ENCODE measurements around the gene LRRC27.
A peak's percentile ranks its signal among the peaks of the same experiment; 100 is the strongest.

The LRRC27 gene

DNA sequence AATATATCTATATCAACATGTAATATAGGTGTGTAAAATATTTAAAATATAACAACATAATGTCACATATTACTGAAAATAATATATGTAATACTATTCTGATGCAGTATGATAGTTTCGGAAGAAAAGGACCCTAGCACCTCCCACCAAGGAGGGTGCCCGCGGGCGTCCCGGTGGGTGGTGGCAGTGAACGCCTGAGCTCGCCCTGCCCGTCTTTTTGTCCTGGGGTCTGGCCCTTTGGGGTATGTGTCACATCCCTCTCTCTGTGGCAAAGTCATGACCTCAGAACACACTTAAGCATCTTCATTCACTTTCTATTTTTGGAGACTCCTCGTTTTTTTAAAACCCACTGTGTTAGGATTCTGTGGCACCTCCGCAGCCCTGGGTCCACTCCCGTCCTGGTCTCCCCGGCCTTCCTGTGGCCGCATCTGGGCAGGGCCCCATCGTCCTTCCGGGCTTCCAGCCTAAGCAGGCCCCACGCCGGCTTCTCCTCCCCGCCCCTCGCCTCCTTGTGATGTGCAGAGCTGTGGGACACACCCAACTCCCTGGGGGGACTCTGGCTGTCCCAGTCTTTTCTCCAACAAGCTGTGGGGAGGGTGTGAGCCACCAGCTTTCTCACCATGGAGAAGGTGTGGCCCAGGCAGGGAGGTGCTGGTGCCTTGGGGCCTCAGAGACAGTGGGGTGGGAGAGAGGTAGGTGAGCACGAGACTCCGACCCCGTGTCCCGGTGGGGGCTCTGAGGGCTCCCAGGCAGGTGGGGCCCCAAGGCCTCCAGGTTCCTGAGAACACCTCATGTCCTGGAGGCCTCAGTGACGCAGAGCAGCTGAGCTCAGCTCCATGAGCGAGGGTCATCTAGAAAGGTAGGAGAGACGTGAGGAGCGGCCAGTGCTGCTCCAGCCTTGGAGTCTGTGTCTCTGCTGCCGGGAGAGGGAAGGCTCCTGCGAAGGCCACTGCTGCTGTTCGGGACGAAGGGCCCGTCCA is 81.5 kb downstream of the LRRC27 start:
- Histone ChIP-seq H3K4me1 (ENCODE audit: control insufficient read depth, insufficient read depth, low read length) (peaks cover 27% of the 10 kb centered on the region), H3K9ac (ENCODE audit: low read length) (no peak overlapping the region)

GRCh38 chr10:132414402-132415016 is 82.5 kb downstream of the LRRC27 start:
- no peak overlapping the region for H3K27ac ChIP-seq (ENCODE audit: low read depth, low read length)
- H3K4me1 ChIP-seq (ENCODE audit: control insufficient read depth, insufficient read depth, low read length), result peaks cover 31% of the 10 kb centered on the region
- no peaks in the 10 kb centered on the region for H3K27me3 ChIP-seq (ENCODE audit: control insufficient read depth, insufficient read depth, low read length)
- no peak overlapping the region for H3K9ac ChIP-seq (ENCODE audit: low read length)
- peaks cover 2% of the 10 kb centered on the region for H3K36me3 ChIP-seq (ENCODE audit: control insufficient read depth, insufficient read depth, low read length)
- H3K4me3 ChIP-seq (ENCODE audit: low read length), result no peak overlapping the region

More for the DNA sequence above, 81.5 kb downstream of the LRRC27 start:
- H3K27ac ChIP-seq (ENCODE audit: low read depth, low read length), result peak overlapping the region; percentile 37
- H3K27me3 ChIP-seq (ENCODE audit: control insufficient read depth, insufficient read depth, low read length), result no peaks in the 10 kb centered on the region
- H3K4me3 ChIP-seq (ENCODE audit: low read length), result no peak overlapping the region
- H3K36me3 ChIP-seq (ENCODE audit: control insufficient read depth, insufficient read depth, low read length), result peaks cover 2% of the 10 kb centered on the region

DNA sequence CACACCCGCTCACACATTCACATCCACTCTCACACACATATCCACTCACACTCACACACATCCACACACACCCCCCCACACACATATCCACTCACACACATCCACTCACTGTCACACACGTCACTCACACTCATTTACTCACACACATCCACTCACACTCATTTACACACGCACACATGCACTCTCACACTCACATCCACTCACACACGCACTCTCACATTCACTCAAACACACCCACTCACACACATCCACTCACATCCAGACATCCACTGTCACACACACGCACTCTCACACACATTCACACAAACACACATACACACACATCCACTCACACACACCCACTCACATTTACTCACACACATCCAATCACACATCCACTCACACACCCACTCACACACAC is 83.3 kb downstream of the LRRC27 start:
- peaks cover 37% of the 10 kb centered on the region for H3K4me1 ChIP-seq (ENCODE audit: control insufficient read depth, insufficient read depth, low read length)
- no peaks in the 10 kb centered on the region for H3K27me3 ChIP-seq (ENCODE audit: control insufficient read depth, insufficient read depth, low read length)
- H3K9ac ChIP-seq (ENCODE audit: low read length), result no peak overlapping the region
- peaks cover 2% of the 10 kb centered on the region for H3K36me3 ChIP-seq (ENCODE audit: control insufficient read depth, insufficient read depth, low read length)
- no peak overlapping the region for H3K27ac ChIP-seq (ENCODE audit: low read depth, low read length)
- no peak overlapping the region for H3K4me3 ChIP-seq (ENCODE audit: low read length)

GRCh38 chr10:132415956-132416355 is 84.0 kb downstream of the LRRC27 start:
- H3K36me3 ChIP-seq (ENCODE audit: control insufficient read depth, insufficient read depth, low read length), result peaks cover 2% of the 10 kb centered on the region
- no peak overlapping the region for H3K27ac ChIP-seq (ENCODE audit: low read depth, low read length)
- peaks cover 42% of the 10 kb centered on the region for H3K4me1 ChIP-seq (ENCODE audit: control insufficient read depth, insufficient read depth, low read length)

DNA sequence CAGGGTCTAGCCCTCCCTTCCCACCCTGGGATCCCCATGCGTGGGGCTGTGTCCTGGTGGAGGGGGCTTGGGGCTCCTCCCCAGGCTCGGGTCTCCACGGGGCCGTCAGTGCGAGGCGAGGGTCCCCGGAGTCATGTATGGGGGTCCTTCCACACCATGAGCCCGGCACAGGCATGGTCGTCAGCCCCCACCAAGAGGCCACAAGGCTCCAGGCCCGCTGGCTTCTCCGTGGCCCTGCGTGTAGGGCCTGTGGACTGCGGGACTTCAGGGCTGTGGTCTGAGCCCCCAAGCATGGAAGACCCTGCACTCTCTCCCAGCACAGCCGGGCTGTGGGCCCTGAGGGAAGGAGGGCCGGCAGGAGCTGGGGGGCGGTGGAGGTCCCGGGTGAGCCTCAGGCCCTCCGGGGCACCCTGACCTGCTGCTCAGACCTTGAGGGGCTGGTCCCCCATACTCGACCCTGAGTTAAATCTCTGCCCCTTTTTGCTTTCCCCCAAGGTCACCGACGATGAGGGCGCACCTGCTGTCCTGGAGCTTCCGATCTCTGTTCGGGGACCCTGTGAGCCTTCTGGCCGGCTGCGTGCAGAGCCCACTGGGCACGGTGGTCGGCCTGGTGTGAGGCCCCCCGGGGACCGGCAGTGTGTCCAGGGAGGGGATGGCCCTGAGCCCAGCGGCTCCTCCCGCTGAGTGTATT is 84.7 kb downstream of the LRRC27 start:
- Histone ChIP-seq H3K4me1 (ENCODE audit: control insufficient read depth, insufficient read depth, low read length) (peaks cover 38% of the 10 kb centered on the region), H3K27me3 (ENCODE audit: control insufficient read depth, insufficient read depth, low read length) (no peaks in the 10 kb centered on the region), H3K4me3 (ENCODE audit: low read length) (no peak overlapping the region), H3K9ac (ENCODE audit: low read length) (no peak overlapping the region), H3K27ac (ENCODE audit: low read depth, low read length) (no peak overlapping the region), H3K36me3 (ENCODE audit: control insufficient read depth, insufficient read depth, low read length) (peaks cover 2% of the 10 kb centered on the region)

More at GRCh38 chr10:132415956-132416355, 84.0 kb downstream of the LRRC27 start:
- Histone ChIP-seq H3K9ac (ENCODE audit: low read length) (no peak overlapping the region), H3K4me3 (ENCODE audit: low read length) (no peak overlapping the region), H3K27me3 (ENCODE audit: control insufficient read depth, insufficient read depth, low read length) (no peaks in the 10 kb centered on the region)

- Histone ChIP-seq H3K36me3 (ENCODE audit: control insufficient read depth, insufficient read depth, low read length) (peaks cover 2% of the 10 kb centered on the region), H3K9ac (ENCODE audit: low read length) (no peak overlapping the region), H3K27me3 (ENCODE audit: control insufficient read depth, insufficient read depth, low read length) (no peaks in the 10 kb centered on the region), H3K4me1 (ENCODE audit: control insufficient read depth, insufficient read depth, low read length) (peaks cover 38% of the 10 kb centered on the region), H3K27ac (ENCODE audit: low read depth, low read length) (no peak overlapping the region), H3K4me3 (ENCODE audit: low read length) (no peak overlapping the region)
Measured at GRCh38 chr10:132417257-132417910, 85.4 kb downstream of the LRRC27 start.

DNA sequence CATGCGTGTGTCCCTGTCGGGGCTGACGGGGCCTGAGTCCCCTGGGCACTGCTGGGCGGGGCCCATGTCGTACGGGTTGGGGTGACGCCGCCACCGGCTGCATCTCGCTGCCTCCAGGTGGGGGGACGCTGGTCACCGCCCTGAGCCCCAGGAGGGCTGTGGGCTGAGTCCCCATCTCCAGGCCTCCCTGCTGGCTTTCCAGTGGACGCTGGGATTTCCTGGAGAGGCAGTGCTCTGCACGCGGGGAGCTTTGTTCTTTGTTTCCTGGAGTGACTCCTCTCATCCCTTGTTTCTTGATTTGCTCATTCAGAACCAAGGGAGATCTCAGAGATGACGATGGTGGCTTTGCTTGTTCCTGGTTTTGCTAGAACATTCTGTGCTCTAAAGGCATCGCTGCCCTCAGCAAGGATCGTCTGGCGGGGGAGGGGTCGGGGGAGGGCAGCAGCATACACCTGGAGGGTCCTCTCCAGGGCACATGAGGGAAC is 86.0 kb downstream of the LRRC27 start:
- peaks cover 42% of the 10 kb centered on the region for H3K4me1 ChIP-seq (ENCODE audit: control insufficient read depth, insufficient read depth, low read length)
- H3K4me3 ChIP-seq (ENCODE audit: low read length), result no peak overlapping the region
- no peaks in the 10 kb centered on the region for H3K36me3 ChIP-seq (ENCODE audit: control insufficient read depth, insufficient read depth, low read length)
- H3K27ac ChIP-seq (ENCODE audit: low read depth, low read length), result peak overlapping the region; percentile 72
- H3K27me3 ChIP-seq (ENCODE audit: control insufficient read depth, insufficient read depth, low read length), result no peaks in the 10 kb centered on the region
- H3K9ac ChIP-seq (ENCODE audit: low read length), result no peak overlapping the region

DNA sequence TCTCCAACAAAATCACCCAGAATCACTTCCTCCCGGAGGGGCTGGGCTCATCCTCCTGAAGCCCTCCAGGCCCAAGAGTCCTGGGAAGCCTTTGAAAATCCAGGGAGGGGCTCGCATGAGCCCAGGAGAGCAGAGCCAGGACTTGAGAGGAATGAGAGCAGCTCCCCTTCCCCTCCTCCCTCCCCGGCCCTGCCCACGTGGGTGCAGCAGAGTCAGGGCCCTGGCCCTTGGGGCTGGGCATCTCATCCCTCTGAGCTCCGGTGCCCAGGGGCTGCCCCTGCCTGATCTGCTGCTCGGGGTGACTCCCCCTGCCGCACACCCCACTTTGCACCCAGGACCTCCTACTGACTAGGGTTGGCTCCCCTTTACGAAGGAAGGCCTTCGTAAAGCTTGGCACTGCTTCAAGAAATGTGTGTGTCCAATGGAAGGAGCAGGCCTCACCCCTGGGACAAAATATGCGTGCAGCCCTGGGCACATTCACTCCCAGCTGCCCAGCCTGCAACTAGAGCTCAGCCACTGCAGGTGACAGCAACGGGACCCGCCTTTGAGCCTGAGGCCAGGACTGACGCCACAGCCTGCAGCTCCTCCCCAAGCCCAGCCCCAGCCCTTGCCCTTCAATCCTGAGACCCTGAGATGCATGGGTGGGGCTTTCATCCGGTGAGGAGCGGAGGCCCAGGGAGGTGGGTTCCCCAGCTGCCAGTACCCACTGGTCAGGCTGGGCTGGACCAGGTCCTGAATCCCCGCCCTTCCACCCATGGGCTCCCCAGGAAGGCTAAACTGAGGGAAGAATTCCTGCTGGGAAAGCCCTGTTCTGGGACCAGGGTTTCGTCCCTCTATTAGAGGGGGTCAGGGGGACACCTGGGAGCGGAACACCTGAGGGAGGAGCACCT is 86.8 kb downstream of the LRRC27 start:
- H3K9ac ChIP-seq (ENCODE audit: low read length), result peak overlapping the region; percentile 53
- H3K36me3 ChIP-seq (ENCODE audit: control insufficient read depth, insufficient read depth, low read length), result no peaks in the 10 kb centered on the region
- H3K4me3 ChIP-seq (ENCODE audit: low read length), result no peak overlapping the region
- H3K27ac ChIP-seq (ENCODE audit: low read depth, low read length), result peak overlapping the region; percentile 72
- H3K27me3 ChIP-seq (ENCODE audit: control insufficient read depth, insufficient read depth, low read length), result no peaks in the 10 kb centered on the region
- H3K4me1 ChIP-seq (ENCODE audit: control insufficient read depth, insufficient read depth, low read length), result peaks cover 45% of the 10 kb centered on the region

DNA sequence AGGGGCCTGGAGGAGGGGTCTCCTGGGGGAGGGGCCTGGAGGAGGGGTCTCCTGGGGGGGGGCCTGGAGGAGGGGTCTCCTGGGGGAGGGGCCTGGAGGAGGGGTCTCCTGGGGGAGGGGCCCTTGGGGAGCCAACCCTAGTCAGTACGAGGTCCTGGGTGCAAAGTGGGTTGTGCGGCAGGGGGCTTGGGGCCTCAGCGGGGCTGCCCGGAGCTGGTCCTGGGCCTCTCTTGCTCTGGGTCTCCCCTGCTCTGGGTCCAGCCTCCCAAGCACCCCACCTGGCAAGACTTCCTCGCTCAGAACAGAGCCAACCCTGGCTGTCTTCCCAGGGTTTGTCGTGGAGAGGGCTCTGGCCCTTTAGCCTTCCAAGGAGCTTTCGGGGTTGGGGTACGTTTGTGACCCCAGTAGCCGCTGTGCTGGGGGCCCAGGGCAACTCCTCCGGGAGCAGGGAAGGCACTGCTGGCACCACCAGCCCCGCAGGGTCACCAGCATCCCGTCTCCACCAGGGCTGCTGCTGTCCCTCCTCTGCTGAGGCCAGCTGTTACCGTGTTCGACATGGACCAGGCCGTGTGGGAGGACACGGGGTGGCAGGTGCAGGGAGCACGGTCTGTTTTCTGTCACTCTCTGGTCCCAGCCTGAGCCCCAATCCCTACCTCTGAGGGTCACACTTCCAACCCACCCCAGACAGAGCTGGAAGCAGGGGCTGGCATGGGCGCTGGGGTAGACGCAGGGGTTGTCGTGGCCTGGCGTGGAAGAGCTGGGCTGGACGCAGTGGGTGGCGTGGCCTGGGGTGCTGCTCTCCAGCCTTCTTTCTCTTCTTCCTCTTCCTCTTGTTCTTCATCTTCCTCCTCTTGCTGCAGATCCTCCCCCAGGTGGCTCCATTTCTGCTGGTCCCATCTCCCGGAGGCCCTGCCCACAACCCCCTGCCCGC is 87.8 kb downstream of the LRRC27 start:
- Histone ChIP-seq H3K4me3 (ENCODE audit: low read length) (no peak overlapping the region), H3K9ac (ENCODE audit: low read length) (no peak overlapping the region), H3K4me1 (ENCODE audit: control insufficient read depth, insufficient read depth, low read length) (peaks cover 42% of the 10 kb centered on the region), H3K27ac (ENCODE audit: low read depth, low read length) (peak overlapping the region; percentile 93), H3K36me3 (ENCODE audit: control insufficient read depth, insufficient read depth, low read length) (no peaks in the 10 kb centered on the region), H3K27me3 (ENCODE audit: control insufficient read depth, insufficient read depth, low read length) (no peaks in the 10 kb centered on the region)

DNA sequence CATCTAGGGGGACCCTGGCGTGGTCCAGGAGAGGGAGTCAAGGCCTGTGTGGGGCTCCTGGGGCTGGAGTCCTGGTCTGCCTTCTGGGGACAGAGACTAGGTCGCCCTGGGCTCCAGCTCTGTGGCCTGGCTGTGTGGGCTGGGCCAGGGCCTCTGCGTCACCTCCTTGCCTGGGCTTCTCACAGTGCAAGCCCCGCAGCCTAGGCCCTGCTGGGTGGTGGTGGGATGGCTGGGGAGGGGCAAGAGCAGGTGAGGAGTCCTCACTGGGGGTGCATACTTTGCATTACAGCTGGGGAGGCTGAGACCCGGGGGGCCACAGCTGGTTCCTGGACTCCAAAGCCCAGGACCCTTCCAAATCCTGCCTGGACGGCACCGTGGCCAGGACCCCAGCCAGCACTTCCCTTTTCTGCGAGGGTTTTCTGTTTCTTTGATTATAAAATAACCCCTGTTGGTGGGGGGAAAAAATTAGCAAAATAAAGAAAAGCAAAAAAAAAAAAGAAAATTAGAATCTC is 88.5 kb downstream of the LRRC27 start:
- no peak overlapping the region for H3K4me3 ChIP-seq (ENCODE audit: low read length)
- H3K4me1 ChIP-seq (ENCODE audit: control insufficient read depth, insufficient read depth, low read length), result peaks cover 42% of the 10 kb centered on the region
- H3K9ac ChIP-seq (ENCODE audit: low read length), result no peak overlapping the region
- peak overlapping the region; percentile 93 for H3K27ac ChIP-seq (ENCODE audit: low read depth, low read length)
- H3K27me3 ChIP-seq (ENCODE audit: control insufficient read depth, insufficient read depth, low read length), result no peaks in the 10 kb centered on the region
- no peaks in the 10 kb centered on the region for H3K36me3 ChIP-seq (ENCODE audit: control insufficient read depth, insufficient read depth, low read length)
